Measurements from ENCODE around the gene FNIP1. TPM values are rescaled to one million over a fixed set of nuclear protein-coding genes. Genes with fewer than 3 reads are reported as not detected.

FNIP1 gene
- total RNA-seq, 4 donors from 2014 or later, result 24.3 to 54.9 (median 40.8) TPM

DNA sequence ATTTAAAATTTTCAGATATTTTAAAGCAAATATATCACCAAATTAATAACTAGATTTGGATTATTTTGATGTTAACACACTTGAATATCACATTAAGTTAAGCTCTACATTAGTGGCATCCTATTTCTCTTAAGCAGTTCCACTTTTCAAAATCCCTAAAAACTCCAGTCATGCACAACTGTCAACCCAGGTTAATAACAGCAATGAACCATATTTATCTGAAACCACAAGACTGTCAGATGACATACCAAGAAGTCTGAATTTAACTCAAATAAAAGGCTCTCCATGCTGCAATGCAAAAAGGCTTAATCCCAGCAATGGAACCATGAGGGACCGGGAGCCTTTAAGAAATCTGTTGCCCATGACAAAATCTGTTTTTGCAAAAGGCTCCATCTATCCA, 27.5 kb downstream of the FNIP1 start:
- no peaks in the 10 kb centered on the region for H3K36me3 ChIP-seq
- no peaks in the 10 kb centered on the region for H3K27me3 ChIP-seq
- intact Hi-C loops (cut with DNase I; ENCODE audit: low total_unique reads), result no loop called here
- in situ Hi-C loops (cut with MboI; ENCODE audit: low pct_ligation_motif_present in 1 of 4, low pct_unique_long_range_greater_than_20kb in 1 of 4, low sequenced_read_pairs in 3 of 4), result no loop called here
- no peak overlapping the region for H3K27ac ChIP-seq
- DNase-seq, result no peak
- TF ChIP-seq POLR2A (IDR thresholded peaks at IDR 0.05), result no peak
- no peak for TF ChIP-seq POLR2AphosphoS5 (IDR thresholded peaks at IDR 0.05)
- no peak for TF ChIP-seq EP300 (IDR thresholded peaks at IDR 0.05; ENCODE audit: low read depth)
- TF ChIP-seq, protein P1, sequence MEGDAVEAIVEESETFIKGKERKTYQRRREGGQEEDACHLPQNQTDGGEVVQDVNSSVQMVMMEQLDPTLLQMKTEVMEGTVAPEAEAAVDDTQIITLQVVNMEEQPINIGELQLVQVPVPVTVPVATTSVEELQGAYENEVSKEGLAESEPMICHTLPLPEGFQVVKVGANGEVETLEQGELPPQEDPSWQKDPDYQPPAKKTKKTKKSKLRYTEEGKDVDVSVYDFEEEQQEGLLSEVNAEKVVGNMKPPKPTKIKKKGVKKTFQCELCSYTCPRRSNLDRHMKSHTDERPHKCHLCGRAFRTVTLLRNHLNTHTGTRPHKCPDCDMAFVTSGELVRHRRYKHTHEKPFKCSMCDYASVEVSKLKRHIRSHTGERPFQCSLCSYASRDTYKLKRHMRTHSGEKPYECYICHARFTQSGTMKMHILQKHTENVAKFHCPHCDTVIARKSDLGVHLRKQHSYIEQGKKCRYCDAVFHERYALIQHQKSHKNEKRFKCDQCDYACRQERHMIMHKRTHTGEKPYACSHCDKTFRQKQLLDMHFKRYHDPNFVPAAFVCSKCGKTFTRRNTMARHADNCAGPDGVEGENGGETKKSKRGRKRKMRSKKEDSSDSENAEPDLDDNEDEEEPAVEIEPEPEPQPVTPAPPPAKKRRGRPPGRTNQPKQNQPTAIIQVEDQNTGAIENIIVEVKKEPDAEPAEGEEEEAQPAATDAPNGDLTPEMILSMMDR (IDR thresholded peaks at IDR 0.05), result no peak
- no peaks in the 10 kb centered on the region for H3K9me3 ChIP-seq
- 82 to 100% methylated on average over 1 of the region's 1 CpG for WGBS, 2 donors (ENCODE audit: low coverage in 1 of 2)
- peaks cover 0 to 14% (median 2%) of the 10 kb centered on the region in 4 donors for H3K4me1 ChIP-seq
- H3K4me3 ChIP-seq, result no peak overlapping the region

DNA sequence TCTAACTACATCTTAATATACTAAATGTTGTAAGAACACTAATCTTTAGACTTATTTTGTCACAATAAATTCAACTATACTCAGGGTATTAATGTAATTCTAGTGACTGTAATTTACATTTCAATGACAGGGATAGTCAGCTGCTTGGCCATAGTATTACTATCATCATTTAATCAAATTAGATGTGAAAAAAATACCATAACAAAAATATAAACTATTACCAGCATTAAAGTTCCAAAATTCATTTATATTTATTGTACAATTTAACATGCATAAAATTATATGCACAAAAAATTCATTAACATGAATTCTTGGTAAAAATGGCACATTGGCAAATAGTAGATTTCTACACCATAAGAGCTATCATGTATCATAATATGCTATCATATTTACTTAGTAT, 28.9 kb downstream of the FNIP1 start:
- Histone ChIP-seq H3K27ac (no peak overlapping the region), H3K27me3 (no peaks in the 10 kb centered on the region), H3K36me3 (no peaks in the 10 kb centered on the region), H3K9me3 (peaks cover 0 to 3% of the 10 kb centered on the region in 2 donors), H3K4me1 (peaks cover 0 to 14% (median 2%) of the 10 kb centered on the region in 4 donors), H3K4me3 (no peak overlapping the region)
- no peak for DNase-seq
- in situ Hi-C loops (cut with MboI; ENCODE audit: low pct_ligation_motif_present in 1 of 4, low pct_unique_long_range_greater_than_20kb in 1 of 4, low sequenced_read_pairs in 3 of 4) (no loop called here), intact Hi-C loops (cut with DNase I; ENCODE audit: low total_unique reads) (no loop called here)
- TF ChIP-seq POLR2A (IDR thresholded peaks at IDR 0.05), result no peak
- no peak for TF ChIP-seq POLR2AphosphoS5 (IDR thresholded peaks at IDR 0.05)
- no peak for TF ChIP-seq EP300 (IDR thresholded peaks at IDR 0.05; ENCODE audit: low read depth)
- TF ChIP-seq, protein P1 (IDR thresholded peaks at IDR 0.05), result no peak

DNA sequence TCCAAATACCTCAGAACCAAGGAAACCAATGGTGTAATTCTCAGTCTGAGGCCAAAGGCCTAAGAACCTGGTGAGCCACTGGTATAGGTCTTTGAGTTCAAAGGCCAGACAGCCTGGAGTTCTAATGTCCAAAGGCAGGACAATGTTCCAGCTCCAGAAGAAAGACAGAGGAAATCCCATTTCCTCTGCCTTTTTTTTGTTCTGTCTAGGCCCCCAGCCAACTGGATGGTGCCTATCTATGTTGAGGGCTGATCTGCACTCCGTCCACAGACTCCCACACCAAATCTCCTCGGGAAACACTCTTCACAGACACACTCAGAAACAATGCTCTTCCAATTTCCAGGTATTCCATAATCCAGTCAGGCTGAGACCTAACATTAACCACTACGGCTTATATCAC, 30.1 kb downstream of the FNIP1 start:
- intact Hi-C loops (cut with DNase I; ENCODE audit: low total_unique reads) (no loop called here), in situ Hi-C loops (cut with MboI; ENCODE audit: low pct_ligation_motif_present in 1 of 4, low pct_unique_long_range_greater_than_20kb in 1 of 4, low sequenced_read_pairs in 3 of 4) (no loop called here)
- no peaks in the 10 kb centered on the region for H3K36me3 ChIP-seq
- no peak for TF ChIP-seq POLR2AphosphoS5 (IDR thresholded peaks at IDR 0.05)
- no peak overlapping the region for H3K27ac ChIP-seq
- no peak overlapping the region for H3K4me3 ChIP-seq
- 92 to 100% methylated on average over 2 to 3 of the region's 3 CpGs for WGBS, 2 donors (ENCODE audit: low coverage in 1 of 2)
- no peaks in the 10 kb centered on the region for H3K27me3 ChIP-seq
- DNase-seq, result no peak
- peaks cover 0 to 10% (median 0%) of the 10 kb centered on the region in 4 donors for H3K4me1 ChIP-seq
- peaks cover 0 to 3% of the 10 kb centered on the region in 2 donors for H3K9me3 ChIP-seq

DNA sequence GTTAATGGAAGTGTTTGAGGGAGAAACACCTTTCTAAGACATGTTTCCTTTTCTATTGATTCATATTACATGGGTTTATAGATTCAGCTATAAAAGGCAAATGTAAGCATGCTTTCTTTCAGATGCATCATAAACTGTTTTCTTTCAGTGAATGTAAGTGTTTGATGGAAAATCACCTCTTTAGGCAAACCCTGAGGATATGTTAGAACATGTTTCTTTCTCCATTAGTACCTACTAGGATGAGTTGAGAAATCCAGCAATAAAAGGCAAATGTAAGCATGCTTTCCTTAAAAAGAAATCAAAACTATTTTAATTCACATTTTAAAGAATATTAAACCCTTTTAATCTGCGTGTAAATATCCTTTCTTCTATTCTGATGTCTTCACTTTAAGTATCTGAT, 31.6 kb downstream of the FNIP1 start:
- TF ChIP-seq POLR2A (IDR thresholded peaks at IDR 0.05) (no peak), EP300 (IDR thresholded peaks at IDR 0.05; ENCODE audit: low read depth) (no peak)
- TF ChIP-seq, protein P1 (IDR thresholded peaks at IDR 0.05), result no peak
- intact Hi-C loops (cut with DNase I; ENCODE audit: low total_unique reads), result no loop called here
- H3K27ac ChIP-seq, result no peak overlapping the region
- no peak for DNase-seq
- H3K4me1 ChIP-seq, result peaks cover 0 to 13% (median 2%) of the 10 kb centered on the region in 4 donors
- H3K9me3 ChIP-seq, result peaks cover 0 to 3% of the 10 kb centered on the region in 2 donors
- 91 to 92% methylated on average over 1 of the region's 1 CpG for WGBS, 2 donors (ENCODE audit: low coverage in 1 of 2)
- no peaks in the 10 kb centered on the region for H3K36me3 ChIP-seq
- no peaks in the 10 kb centered on the region for H3K27me3 ChIP-seq
- H3K4me3 ChIP-seq, result no peak overlapping the region
- in situ Hi-C loops (cut with MboI; ENCODE audit: low pct_ligation_motif_present in 1 of 4, low pct_unique_long_range_greater_than_20kb in 1 of 4, low sequenced_read_pairs in 3 of 4), result no loop called here

DNA sequence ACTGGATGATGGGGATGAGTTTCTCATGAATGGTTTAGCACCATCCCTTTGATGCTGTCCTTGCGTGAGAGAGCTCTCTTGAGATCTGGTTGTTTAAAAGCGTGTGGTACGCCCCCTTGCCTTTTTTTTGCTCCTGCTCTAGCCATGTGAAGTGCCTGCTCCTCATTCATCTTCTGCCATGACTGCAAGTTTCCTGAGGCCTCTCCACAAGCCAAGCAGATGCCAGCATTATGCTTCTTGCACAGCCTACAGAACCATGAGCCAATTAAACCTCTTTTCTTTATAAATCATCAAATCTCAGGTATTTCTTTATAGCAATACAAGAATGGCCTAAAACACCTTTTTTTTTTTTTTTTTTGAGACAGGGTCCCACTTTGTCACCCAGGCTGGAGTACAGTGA, 32.8 kb downstream of the FNIP1 start:
- Histone ChIP-seq H3K36me3 (no peaks in the 10 kb centered on the region), H3K4me1 (peaks cover 0 to 13% (median 3%) of the 10 kb centered on the region in 4 donors), H3K27me3 (no peaks in the 10 kb centered on the region), H3K27ac (no peak overlapping the region), H3K9me3 (peaks cover 0 to 3% of the 10 kb centered on the region in 2 donors), H3K4me3 (no peak overlapping the region)
- in situ Hi-C loops (cut with MboI; ENCODE audit: low pct_ligation_motif_present in 1 of 4, low pct_unique_long_range_greater_than_20kb in 1 of 4, low sequenced_read_pairs in 3 of 4), result no loop called here
- DNase-seq, result no peak
- intact Hi-C loops (cut with DNase I; ENCODE audit: low total_unique reads), result no loop called here
- TF ChIP-seq POLR2AphosphoS5 (IDR thresholded peaks at IDR 0.05) (no peak), POLR2A (IDR thresholded peaks at IDR 0.05) (no peak), EP300 (IDR thresholded peaks at IDR 0.05; ENCODE audit: low read depth) (no peak)
- TF ChIP-seq, protein P1 (IDR thresholded peaks at IDR 0.05), result no peak
- 100% methylated on average over 3 of the region's 3 CpGs; no CpG with 5 or more reads in 1 of the 2 donors for WGBS, 2 donors (ENCODE audit: low coverage in 1 of 2)

Data from transverse colon (tissue), 4 donors.